Activated CD8-positive, alpha-beta memory T cell treated with anti-CD3 and anti-CD28 coated beads, Interleukin-2, amount 50 U/mL, for 1 hour (primary cell): ENCODE results near the gene BBIP1.

Source experiments
- DNase-seq: peaks from one replicate; pipeline ENCODE4 v3.0.0-alpha.2; 2020; ENCODE audit errors: extremely low read depth

Gene BBIP1

GRCh38 chr10:110918643-110919348 is at the start of gene BBIP1:
Gene BBIP1 (minus strand): TSS chr10:110919180. CDS start chr10:110918157, 1,023 bp downstream.
- DNase-seq = no peak

- no peak for DNase-seq
These were observed 48.7 kb upstream of the BBIP1 start for GRCh38 chr10:110967645-110968044.

- DNase-seq = no peak
These were observed 48.1 kb upstream of the BBIP1 start for GRCh38 chr10:110967009-110967630.

- no peak for DNase-seq
These were observed 47.2 kb upstream of the BBIP1 start for GRCh38 chr10:110966146-110966545.

GRCh38 chr10:110965216-110965615 is 46.2 kb upstream of the BBIP1 start:
- no peak for DNase-seq

GRCh38 chr10:110964681-110965080 is 45.7 kb upstream of the BBIP1 start:
- no peak for DNase-seq

GRCh38 chr10:110963162-110963561 is 44.2 kb upstream of the BBIP1 start:
- DNase-seq = no peak

- DNase-seq = no peak
These were observed 43.5 kb upstream of the BBIP1 start for GRCh38 chr10:110962443-110962842.

- no peak for DNase-seq
These were observed 41.3 kb upstream of the BBIP1 start for GRCh38 chr10:110960333-110960712.

- DNase-seq = no peak
These were observed 40.7 kb upstream of the BBIP1 start for GRCh38 chr10:110959379-110960332.

GRCh38 chr10:110957606-110958005 is 38.6 kb upstream of the BBIP1 start:
- no peak for DNase-seq

- no peak for DNase-seq
These were observed 32.4 kb upstream of the BBIP1 start for GRCh38 chr10:110951381-110951780.

- DNase-seq = no peak
These were observed 28.1 kb upstream of the BBIP1 start for GRCh38 chr10:110947061-110947595.

- DNase-seq = no peak
These were observed 27.5 kb upstream of the BBIP1 start for GRCh38 chr10:110946496-110946895.

GRCh38 chr10:110944792-110945396 is 25.9 kb upstream of the BBIP1 start:
- no peak for DNase-seq

- DNase-seq = no peak
These were observed 20.4 kb upstream of the BBIP1 start for GRCh38 chr10:110939419-110939818.

- DNase-seq = no peak
These were observed 17.8 kb upstream of the BBIP1 start for GRCh38 chr10:110936757-110937156.

GRCh38 chr10:110932505-110933180 is 13.7 kb upstream of the BBIP1 start:
- no peak for DNase-seq

GRCh38 chr10:110931769-110932381 is 12.9 kb upstream of the BBIP1 start:
- no peak for DNase-seq

- DNase-seq = no peak
These were observed 8.5 kb upstream of the BBIP1 start for GRCh38 chr10:110927461-110927860.
